AG09319 (cell line): ENCODE results near the gene CCL24.
"Not testable (repeated sequence)": the region's sequence is repeated elsewhere in the genome, so short reads cannot be mapped to it uniquely, and the experiment has no call there.

Experiments
- DNase-seq: peaks from one replicate; pipeline ENCODE4 v3.0.0-alpha.2; 2010; ENCODE audit warnings: low read depth; ENCODE audit errors: extremely low read depth
- CTCF ChIP-seq: IDR thresholded peaks from 2 replicates; pipeline ENCODE4 v1.5.1; 2011; ENCODE audit warnings: low read depth, mild to moderate bottlenecking, inconsistent platforms, low read length, moderate library complexity

The CCL24 gene

GRCh38 chr7:75795831-75796285, 17.7 kb downstream of the CCL24 start:
- no peak for TF ChIP-seq CTCF
- DNase-seq, result no peak

GRCh38 chr7:75793676-75794075, 19.9 kb downstream of the CCL24 start:
- no peak for DNase-seq
- no peak for TF ChIP-seq CTCF

GRCh38 chr7:75792567-75792966, 21.0 kb downstream of the CCL24 start:
- not testable (repeated sequence) for DNase-seq

- no peak for TF ChIP-seq CTCF
- DNase-seq, result no peak
Measured at GRCh38 chr7:75789361-75789924, 24.2 kb downstream of the CCL24 start.

GRCh38 chr7:75788154-75788847, 25.3 kb downstream of the CCL24 start:
- DNase-seq, result not testable (repeated sequence)

GRCh38 chr7:75783058-75783457, 30.5 kb downstream of the CCL24 start:
- DNase-seq, result not testable (repeated sequence)

GRCh38 chr7:75780647-75781273, 32.8 kb downstream of the CCL24 start:
- not testable (repeated sequence) for DNase-seq

- not testable (repeated sequence) for DNase-seq
Measured at GRCh38 chr7:75779516-75779915, 34.1 kb downstream of the CCL24 start.

- not testable (repeated sequence) for DNase-seq
Measured at GRCh38 chr7:75779035-75779434, 34.6 kb downstream of the CCL24 start.

- TF ChIP-seq CTCF, result no peak
- peak; percentile 36 for DNase-seq
Measured at GRCh38 chr7:75776295-75776971, 37.2 kb downstream of the CCL24 start.

GRCh38 chr7:75773958-75774357, 39.6 kb downstream of the CCL24 start:
- not testable (repeated sequence) for DNase-seq
